Dermis microvascular lymphatic vessel endothelial cell (primary cell): ENCODE measurements around the gene ZYG11A. TPM values are rescaled to one million over a fixed set of nuclear protein-coding genes. Genes with fewer than 3 reads are reported as not detected.
"Not testable (repeated sequence)": the region's sequence is repeated elsewhere in the genome, so short reads cannot be mapped to it uniquely, and the experiment has no call there.

Experiments
- DNase-seq, 2 donors: peaks; one replicate each; pipeline versions ENCODE4 v3.0.0 to v3.0.0-alpha.2; 2010; ENCODE audit warnings: low read depth in 2 of 2
- total RNA-seq: library from RNA; depleted of rRNA; stranded (reverse); fragments of >200 nt; gene quantifications from 2 replicates; pipeline ENCODE4 v1.2.1, GENCODE V29; 2014

Gene ZYG11A
- 0.13 TPM in 2 replicates for total RNA-seq

DNA sequence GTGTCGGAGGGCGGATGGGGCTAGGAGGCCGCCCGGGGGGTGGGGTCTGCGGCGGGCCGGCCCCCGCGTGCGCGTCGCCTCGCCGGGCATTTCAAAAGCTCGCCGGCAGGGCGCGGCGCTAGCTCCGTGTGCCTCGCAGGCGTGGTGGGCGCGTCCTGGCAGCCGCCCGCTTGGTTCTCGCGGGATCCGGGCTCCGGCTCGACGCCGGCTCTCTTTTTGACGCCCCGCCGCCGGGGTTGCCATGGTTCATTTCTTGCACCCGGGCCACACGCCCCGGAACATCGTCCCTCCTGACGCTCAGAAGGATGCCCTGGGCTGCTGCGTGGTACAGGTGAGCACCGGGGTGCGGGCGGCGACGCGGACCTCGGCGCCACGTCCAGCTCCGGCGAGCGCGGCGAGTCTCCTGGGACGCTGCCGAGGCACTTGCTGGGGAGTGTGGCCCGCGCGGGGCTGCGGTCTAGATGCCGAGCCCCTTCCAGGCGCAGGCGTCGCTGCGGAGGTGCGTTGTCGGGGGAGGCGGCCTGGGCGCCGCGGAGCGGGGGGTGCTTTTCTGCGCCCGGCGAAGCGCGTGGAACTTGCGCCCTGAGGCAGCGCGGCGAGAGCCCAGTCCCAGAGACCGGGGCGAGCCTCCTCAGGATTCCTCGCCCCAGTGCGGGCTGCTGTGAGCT is at the start of gene ZYG11A:
Gene ZYG11A (plus strand): TSS at position 118 of the 668 bp plus-strand sequence. CDS start 124 bp downstream, at position 242.
- DNase-seq, result peak; percentile 10 to 79

GRCh38 chr1:52793717-52794116 is 48.8 kb upstream of the ZYG11A start:
- DNase-seq, result not testable (repeated sequence)

- no peak for DNase-seq
Measured at GRCh38 chr1:52795464-52795863, 47.1 kb upstream of the ZYG11A start.

- no peak for DNase-seq
Measured at GRCh38 chr1:52798331-52798730, 44.2 kb upstream of the ZYG11A start.

DNA sequence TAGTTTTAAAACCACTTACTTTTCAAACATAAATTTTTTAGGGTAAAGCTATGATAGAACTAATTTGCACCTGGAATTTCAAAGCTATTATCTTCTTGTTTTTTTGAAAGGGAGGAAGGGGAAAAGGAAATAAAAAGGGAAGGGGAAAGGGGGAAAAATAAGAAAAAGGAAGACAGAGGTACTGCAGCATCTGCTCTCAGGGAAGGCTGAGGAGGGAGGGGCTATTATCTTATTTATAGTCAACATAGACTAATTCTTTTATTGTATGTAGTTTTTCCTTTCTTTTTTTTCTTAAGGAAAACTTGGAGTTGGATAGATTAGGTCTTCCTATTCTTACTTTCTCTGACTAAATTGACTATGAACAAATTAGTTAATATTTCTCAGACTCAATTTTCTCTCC is 41.5 kb upstream of the ZYG11A start:
- no peak for DNase-seq

DNA sequence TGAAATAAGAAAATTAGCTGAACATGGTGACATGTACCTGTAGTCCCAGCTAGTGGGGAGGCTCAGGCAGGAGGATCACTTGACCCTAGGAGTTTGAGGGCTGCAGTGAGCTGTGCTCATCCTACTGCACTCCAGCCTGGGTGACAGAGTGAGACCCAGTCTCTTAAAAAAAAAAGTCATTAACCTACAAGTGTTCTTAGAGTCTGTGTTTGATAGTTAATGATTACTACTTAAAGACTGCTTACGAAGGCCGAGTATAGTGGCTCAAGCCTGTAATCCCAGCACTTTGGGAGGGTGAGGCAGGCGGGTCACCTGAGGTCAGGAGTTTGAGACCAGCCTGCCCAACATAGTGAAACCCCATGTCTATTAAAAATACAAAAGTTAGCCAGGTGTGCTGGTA is 38.5 kb upstream of the ZYG11A start:
- DNase-seq, result not testable (repeated sequence)

GRCh38 chr1:52814465-52814864 is 28.1 kb upstream of the ZYG11A start:
- DNase-seq, result no peak

DNA sequence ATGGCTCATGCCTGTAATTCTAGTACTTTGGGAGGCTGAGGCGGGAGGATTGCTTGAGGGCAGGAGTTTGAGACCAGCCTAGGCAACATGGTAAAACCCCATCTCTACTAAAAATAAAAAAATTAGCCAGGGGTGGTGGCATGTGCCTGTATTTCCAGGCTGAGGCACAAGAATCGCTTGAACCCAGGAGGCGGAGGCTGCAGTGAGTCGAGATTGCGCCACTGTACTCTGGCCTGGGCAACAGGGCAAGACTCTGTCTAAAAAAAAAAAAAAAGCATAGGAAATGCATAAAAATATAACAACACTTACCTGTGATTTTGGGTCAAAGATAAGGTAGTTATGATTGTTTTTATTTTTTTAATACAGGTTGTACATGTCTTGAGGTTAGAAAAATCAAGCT is 21.7 kb upstream of the ZYG11A start:
- not testable (repeated sequence) for DNase-seq

GRCh38 chr1:52825868-52826267 is 16.7 kb upstream of the ZYG11A start:
- DNase-seq, result peak in 1 of 2 donors; percentile 28

DNA sequence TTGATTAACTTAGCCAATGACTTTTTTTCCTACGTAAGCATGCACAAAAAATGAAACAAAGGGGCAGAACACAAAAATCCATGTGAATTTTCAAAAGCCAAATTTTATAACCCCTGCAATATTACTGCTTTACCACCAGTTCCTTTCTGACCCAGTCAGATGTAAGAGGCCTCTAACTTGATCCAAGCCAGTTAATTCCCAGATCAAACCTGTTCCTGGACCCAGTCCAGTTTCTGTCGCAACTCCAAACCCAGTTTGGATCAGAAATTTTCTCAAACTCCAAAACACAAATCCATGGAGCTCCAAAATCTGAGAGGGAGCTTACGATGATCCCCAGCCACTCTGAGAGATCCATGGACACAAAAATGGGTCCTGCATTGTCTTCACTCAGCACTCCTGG is 7.8 kb upstream of the ZYG11A start:
- no peak for DNase-seq

DNA sequence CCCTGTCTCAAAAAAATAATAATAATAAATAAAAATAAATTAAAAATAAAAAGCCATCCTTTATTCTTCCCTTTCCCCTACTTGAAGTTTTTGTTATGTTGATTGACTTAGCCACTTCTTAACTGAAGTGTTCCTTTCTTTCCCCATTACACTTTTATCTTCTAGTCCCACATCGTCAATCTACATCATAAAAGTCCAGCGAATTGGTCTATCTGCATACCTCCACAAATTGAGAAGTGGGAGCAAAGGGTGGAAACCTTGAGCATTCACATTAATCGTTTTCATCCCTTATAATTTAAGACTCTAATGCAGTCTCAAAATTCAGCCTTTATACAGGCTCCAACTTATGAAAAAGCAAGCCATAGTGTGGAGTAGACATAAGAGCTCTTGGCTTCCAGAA is 6.5 kb upstream of the ZYG11A start:
- DNase-seq, result no peak

DNA sequence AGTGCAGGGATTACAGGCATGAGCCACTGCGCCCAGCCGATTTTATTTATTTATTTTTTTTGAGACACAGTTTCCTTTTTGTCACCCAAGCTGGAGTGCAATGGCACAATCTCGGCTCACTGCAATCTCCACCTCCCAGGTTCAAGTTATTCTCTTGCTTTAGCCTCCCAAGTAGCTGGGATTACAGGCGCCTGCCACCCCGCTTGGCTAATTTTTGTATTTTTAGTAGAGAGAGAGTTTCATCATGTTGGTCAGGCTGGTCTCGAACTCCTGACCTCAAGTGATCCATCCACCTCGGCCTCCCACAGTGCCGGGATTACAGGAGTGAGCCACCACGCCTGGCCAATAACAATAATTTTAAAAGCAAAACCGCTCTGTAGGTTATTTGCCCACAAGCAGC is 3.4 kb upstream of the ZYG11A start:
- not testable (repeated sequence) for DNase-seq

GRCh38 chr1:52845119-52845518 is 2.6 kb downstream of the ZYG11A start:
- DNase-seq, result not testable (repeated sequence)

DNA sequence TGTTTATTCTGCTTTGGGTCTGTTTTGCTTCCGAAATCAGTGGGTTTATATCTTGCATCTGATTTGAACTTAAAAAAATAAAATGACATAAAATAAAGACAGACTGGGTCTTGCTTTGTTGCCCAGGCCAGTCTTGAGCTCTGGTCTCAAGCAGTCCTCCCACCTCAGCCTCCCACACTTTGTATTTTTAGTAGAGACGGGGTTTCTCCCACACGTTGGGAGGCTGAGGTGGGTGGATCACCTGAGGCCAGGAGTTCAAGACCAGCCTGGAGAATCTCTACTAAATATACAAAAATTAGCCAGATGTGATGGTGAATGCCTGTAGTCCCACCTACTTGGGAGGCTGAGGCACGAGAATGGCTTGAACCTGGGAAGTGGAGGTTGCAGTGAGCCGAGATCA is 5.9 kb downstream of the ZYG11A start:
- DNase-seq, result no peak

- no peak for DNase-seq
Measured at GRCh38 chr1:52850951-52851350, 8.4 kb downstream of the ZYG11A start.

DNA sequence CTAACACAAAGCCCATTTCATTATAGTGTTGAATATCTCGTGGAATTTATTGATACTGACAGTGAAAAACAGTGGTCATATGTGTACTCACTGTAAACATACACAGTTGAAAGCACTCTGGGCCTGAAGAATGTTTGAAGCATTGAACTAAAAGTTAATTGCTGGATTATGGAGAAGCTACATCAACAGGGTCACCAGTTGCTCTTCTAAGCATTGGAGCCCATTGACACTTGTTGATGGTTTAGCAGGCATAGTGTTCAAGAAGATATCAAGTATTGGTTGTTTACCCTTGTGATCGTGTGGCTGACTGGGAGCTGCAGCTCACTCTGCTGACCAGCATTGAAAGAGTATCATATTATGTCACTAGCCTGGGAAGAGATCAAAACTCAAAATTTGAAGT is 10.3 kb downstream of the ZYG11A start:
- no peak for DNase-seq

DNA sequence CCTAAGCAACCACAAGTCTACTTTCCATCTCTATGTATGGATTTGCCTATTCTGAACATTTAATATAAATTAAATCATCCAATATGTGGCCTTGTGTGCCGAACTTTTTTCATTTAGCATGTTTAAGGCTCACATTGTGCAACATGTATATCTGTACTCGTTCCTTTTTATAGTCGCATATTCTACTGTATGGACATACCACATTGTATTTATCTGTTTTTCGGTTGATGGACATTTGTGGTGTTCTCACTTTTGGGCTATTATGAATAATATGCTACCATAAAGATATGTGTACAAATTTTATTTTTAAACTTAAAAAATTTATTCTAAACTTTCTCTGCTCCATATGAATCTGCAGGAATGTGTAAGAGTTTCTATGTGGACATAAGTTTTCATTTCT is 13.0 kb downstream of the ZYG11A start:
- DNase-seq, result no peak

DNA sequence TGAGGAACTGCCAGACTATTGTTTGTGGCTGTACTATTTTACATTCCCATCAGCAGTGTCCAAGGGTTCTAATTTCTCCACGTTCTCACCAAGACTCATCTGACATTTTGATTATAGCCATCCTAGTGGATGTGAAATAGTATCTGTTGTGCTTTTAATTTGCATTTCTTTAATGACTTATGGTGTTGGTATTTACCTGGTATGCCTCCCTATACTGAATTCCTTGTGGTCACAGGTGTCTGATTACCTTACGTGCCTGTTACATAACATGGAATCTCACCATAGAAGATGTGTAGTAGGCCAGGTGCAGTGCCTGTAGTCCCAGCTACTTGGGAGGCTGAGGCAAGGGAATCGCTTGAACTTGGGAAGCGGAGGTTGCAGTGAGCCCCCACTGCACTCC is 13.5 kb downstream of the ZYG11A start:
- DNase-seq, result no peak

DNA sequence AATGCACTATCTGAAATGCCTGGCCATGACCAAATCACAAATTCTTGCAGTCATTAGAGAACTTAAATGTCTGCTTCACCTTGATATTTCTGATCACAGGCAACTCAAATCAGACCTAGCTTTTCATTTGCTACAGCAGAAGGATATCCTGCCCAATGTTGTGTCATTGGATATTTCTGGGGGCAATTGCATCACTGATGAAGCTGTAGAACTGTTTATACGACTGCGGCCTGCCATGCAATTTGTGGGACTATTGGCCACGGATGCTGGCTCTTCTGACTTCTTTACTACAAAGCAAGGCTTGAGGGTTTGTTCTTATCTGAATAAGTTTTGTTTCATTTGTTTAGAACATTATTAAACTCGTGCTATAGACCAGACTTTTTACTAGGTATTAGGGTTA is 14.9 kb downstream of the ZYG11A start:
- no peak for DNase-seq

DNA sequence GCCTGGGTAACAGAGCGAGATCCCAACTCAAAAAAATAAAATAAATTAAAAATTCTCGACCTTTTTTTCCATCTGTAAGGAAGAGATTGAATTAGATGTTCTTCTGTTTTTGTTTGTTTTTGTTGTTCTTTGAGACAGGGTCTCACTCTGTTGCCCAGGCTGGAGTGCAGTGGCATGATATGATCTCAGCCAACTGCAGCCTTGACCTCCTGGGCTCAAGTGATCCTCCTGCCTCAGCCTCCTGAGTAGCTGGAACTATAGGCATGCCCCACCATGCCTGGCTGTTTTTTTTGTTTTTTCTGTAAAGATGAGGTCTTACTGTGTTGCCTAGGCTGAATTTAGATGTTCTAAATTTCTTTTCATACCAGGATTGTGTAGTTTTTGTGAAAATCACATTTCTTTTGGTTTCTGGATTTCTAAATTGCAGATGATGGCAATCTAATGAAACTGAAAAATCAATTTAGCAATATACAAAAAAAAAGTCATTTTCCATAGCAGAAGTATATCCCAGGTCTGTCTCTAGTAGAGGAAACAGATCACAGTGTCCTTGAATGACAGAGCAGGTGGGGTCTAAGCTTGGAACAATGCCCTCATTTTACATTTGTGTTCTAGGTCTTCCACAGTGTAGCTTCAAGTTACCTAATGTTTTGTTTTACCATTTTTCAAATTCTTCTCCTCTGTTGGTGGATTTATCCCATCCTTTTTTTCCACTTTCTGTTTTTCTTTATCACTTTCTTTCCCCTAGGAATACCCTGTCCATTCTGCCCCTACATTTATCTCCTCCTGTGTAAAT is 20.3 kb downstream of the ZYG11A start:
- no peak for DNase-seq

DNA sequence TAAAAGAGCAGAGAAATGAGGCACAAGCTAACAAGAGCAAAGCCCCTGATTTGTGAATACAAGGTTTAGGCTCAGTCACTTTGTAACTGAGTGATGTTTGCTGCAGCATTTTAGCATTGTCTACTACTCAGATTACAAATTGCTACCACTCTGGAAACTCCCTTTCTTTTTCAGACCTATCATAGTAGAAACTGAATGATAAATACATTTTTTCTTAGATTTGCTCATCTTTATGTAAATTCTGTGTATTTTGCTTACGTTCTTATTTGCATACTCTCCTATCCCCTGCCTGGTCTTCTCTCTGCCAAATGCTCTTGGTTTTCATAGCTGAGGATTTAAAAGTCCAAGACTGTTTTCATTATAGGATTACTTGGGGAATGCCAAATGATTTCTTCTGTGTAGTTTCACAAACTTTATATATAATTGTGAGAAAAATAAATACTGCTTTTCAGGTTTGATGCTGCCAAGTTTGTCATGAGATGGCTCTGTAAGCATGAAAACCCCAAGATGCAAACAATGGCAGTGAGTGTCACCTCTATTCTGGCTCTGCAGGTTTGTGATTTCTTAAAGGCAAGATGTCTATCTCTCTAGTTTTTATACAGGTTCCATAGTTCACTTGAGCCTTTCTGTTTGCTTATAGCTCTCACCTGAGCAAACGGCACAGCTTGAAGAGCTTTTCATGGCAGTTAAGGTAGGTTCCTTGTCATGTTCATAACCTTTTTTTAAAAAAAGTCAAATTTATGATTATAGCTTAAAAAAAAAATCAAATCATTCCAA is 24.7 kb downstream of the ZYG11A start:
- DNase-seq, result no peak

GRCh38 chr1:52869727-52870126 is 27.2 kb downstream of the ZYG11A start:
- DNase-seq, result not testable (repeated sequence)
